Esophagus squamous epithelium (tissue), 5 donors: ENCODE data around the gene SPPL2C. TPM values are rescaled to one million over a fixed set of nuclear protein-coding genes. Genes with fewer than 3 reads are reported as not detected.

Experiments
- DNase-seq: peaks from one replicate; lab custom pipeline; 2025; lab: John Stamatoyannopoulos, UW
- H3K27ac ChIP-seq, 4 donors: fragments of 200-600 bp; sonication (generic); one replicate each; pipeline ENCODE4 v1.5.1; 2016 to 2019; ENCODE audit warnings: mild to moderate bottlenecking in 1 of 4
- H3K27me3 ChIP-seq, 4 donors: fragments of 200-600 bp; sonication (generic); 1 replicate in 3 of 4; 2 replicates in 1 of 4; pipeline versions ENCODE4 v1.5.1 to v1.6.0; 2017 to 2021; ENCODE audit warnings: antibody characterized with exemption in 1 of 4
- H3K36me3 ChIP-seq, 3 donors: fragments of 200-600 bp; sonication (generic); one replicate each; pipeline ENCODE4 v1.5.1; 2016 to 2019
- H3K4me1 ChIP-seq, 3 donors: fragments of 200-600 bp; sonication (generic); one replicate each; pipeline ENCODE4 v1.5.1; 2017 to 2019
- H3K4me3 ChIP-seq, 4 donors: fragments of 200-600 bp; sonication (generic); 1 replicate in 3 of 4; 2 replicates in 1 of 4; pipeline ENCODE4 v1.5.1; 2016 to 2019; ENCODE audit warnings: mild to moderate bottlenecking in 2 of 4, moderate library complexity in 1 of 4
- H3K9me3 ChIP-seq, 3 donors: fragments of 200-600 bp; sonication (generic); one replicate each; pipeline ENCODE4 v1.5.1; 2016 to 2019
- CTCF ChIP-seq, 6 experiments: fragments of 450-650 bp in 4 of 6; fragments of 200-600 bp in 2 of 6; sonication (generic) in 2 of 6; IDR thresholded peaks; one replicate each; pipeline ENCODE4 v1.5.1; 2016 to 2019; ENCODE audit warnings: antibody characterized with exemption in 6 of 6, mild to moderate bottlenecking in 4 of 6, moderate library complexity in 4 of 6
- POLR2A ChIP-seq, 4 donors: fragments of 450-650 bp; IDR thresholded peaks; one replicate each; pipeline ENCODE4 v1.6.1; 2017; ENCODE audit warnings: antibody characterized with exemption in 4 of 4, mild to moderate bottlenecking in 4 of 4, moderate library complexity in 3 of 4
- WGBS, 2 donors: methylation state at CpG; one replicate each; pipeline ENCODE4 v1.1.5; 2018; 5-methylcytosine and 5-hydroxymethylcytosine counted together
- intact Hi-C: fragments of 100-400 bp; cut with DNase I; formaldehyde crosslinking; loops from one replicate; pipeline ENCODE4 v1.15.0; 2022
- total RNA-seq, 4 donors: library from RNA; depleted of rRNA; stranded (reverse); fragments of >200 nt; gene quantifications; one replicate each; pipeline ENCODE4 v1.1.0, GENCODE V29; 2016
- donor health status: DM: yes; HTN: yes; CAD: no.

SPPL2C gene
- total RNA-seq, 4 donors from 2014 or later = not detected

GRCh38 chr17:45828171-45828570, 16.5 kb upstream of the SPPL2C start:
- 48 to 66% methylated on average over 3 to 8 of the region's 9 CpGs for WGBS, 2 donors
- Histone ChIP-seq H3K27me3 (peaks cover 0 to 54% (median 0%) of the 10 kb centered on the region in 4 donors), H3K4me3 (no peak overlapping the region), H3K4me1 (peaks cover 0 to 3% (median 0%) of the 10 kb centered on the region in 3 donors), H3K27ac (no peak overlapping the region), H3K9me3 (no peaks in the 10 kb centered on the region), H3K36me3 (no peaks in the 10 kb centered on the region)
- no peak for TF ChIP-seq CTCF (IDR thresholded peaks at IDR 0.05)
- no peak for TF ChIP-seq POLR2A (IDR thresholded peaks at IDR 0.05)
- DNase-seq = no peak
- intact Hi-C loops = no loop called here

- intact Hi-C loops = no loop called here
- Histone ChIP-seq H3K36me3 (no peaks in the 10 kb centered on the region), H3K4me3 (no peak overlapping the region), H3K4me1 (peaks cover 0 to 3% (median 0%) of the 10 kb centered on the region in 3 donors), H3K27ac (no peak overlapping the region), H3K9me3 (no peaks in the 10 kb centered on the region), H3K27me3 (peaks cover 0 to 59% (median 0%) of the 10 kb centered on the region in 4 donors)
- TF ChIP-seq CTCF (IDR thresholded peaks at IDR 0.05) = peak in 1 of 6 experiments; percentile 8
- no peak for TF ChIP-seq POLR2A (IDR thresholded peaks at IDR 0.05)
- DNase-seq = no peak
- WGBS, 2 donors = 53 to 60% methylated on average over 11 to 13 of the region's 15 CpGs
These were observed 16.0 kb upstream of the SPPL2C start for GRCh38 chr17:45828582-45829133.

GRCh38 chr17:45833920-45834319, 10.8 kb upstream of the SPPL2C start:
- no peak for DNase-seq
- Histone ChIP-seq H3K27ac (no peak overlapping the region), H3K27me3 (peaks cover 0 to 61% (median 0%) of the 10 kb centered on the region in 4 donors), H3K9me3 (no peaks in the 10 kb centered on the region), H3K36me3 (no peaks in the 10 kb centered on the region), H3K4me3 (no peak overlapping the region), H3K4me1 (peaks cover 0 to 3% (median 0%) of the 10 kb centered on the region in 3 donors)
- WGBS, 2 donors = 20% methylated on average over 1 of the region's 6 CpGs; no CpG with 5 or more reads in 1 of the 2 donors
- no peak for TF ChIP-seq CTCF (IDR thresholded peaks at IDR 0.05)
- TF ChIP-seq POLR2A (IDR thresholded peaks at IDR 0.05) = no peak
- intact Hi-C loops = loop anchor here (5.0 to 10.0 kb wide), 2 partner anchors 192 to 439 kb away; no protein-coding TSS in a partner anchor

- TF ChIP-seq POLR2A (IDR thresholded peaks at IDR 0.05) = no peak
- no peak for TF ChIP-seq CTCF (IDR thresholded peaks at IDR 0.05)
- Histone ChIP-seq H3K9me3 (no peaks in the 10 kb centered on the region), H3K27ac (no peak overlapping the region), H3K4me3 (no peak overlapping the region), H3K4me1 (peaks cover 0 to 3% (median 0%) of the 10 kb centered on the region in 3 donors), H3K27me3 (peaks cover 0 to 54% (median 0%) of the 10 kb centered on the region in 4 donors), H3K36me3 (no peaks in the 10 kb centered on the region)
- intact Hi-C loops = loop anchor here (5.0 to 10.0 kb wide), 2 partner anchors 192 to 440 kb away; no protein-coding TSS in a partner anchor
- WGBS, 2 donors = 54 to 90% methylated on average over 4 to 7 of the region's 26 CpGs
- DNase-seq = no peak
These were observed 9.9 kb upstream of the SPPL2C start for GRCh38 chr17:45834471-45835396.
